Upper lobe of right lung (tissue), 1 donor: Measurements from ENCODE around the gene ZBTB45. TPM values are rescaled to one million over a fixed set of nuclear protein-coding genes. Genes with fewer than 3 reads are reported as not detected.

Source experiments
- ATAC-seq: fragments of 200-7000 bp; cut with Tn5 transposase; one replicate; pipeline ENCODE4 v1.9.1; 2020; ENCODE audit warnings: mild to moderate bottlenecking, moderate library complexity
- DNase-seq: peaks from one replicate; pipeline ENCODE4 v3.0.0-alpha.2; 2020
- H3K27ac ChIP-seq: fragments of 200-600 bp; one replicate; pipeline ENCODE4 v1.8.0; 2022
- H3K27me3 ChIP-seq: fragments of 200-600 bp; one replicate; pipeline ENCODE4 v1.8.0; 2022; ENCODE audit warnings: mild to moderate bottlenecking
- H3K36me3 ChIP-seq: fragments of 200-600 bp; one replicate; pipeline ENCODE4 v1.8.0; 2022
- H3K4me1 ChIP-seq: fragments of 200-600 bp; one replicate; pipeline ENCODE4 v1.8.0; 2022
- H3K4me3 ChIP-seq: fragments of 200-600 bp; one replicate; pipeline ENCODE4 v1.8.0; 2022; ENCODE audit warnings: mild to moderate bottlenecking
- H3K9me3 ChIP-seq: fragments of 200-600 bp; one replicate; pipeline ENCODE4 v1.8.0; 2022
- CTCF ChIP-seq: fragments of 200-600 bp; IDR thresholded peaks from one replicate; pipeline ENCODE4 v1.8.0; 2022; ENCODE audit warnings: antibody characterized with exemption
- intact Hi-C: fragments of 100-400 bp; cut with DNase I; formaldehyde crosslinking; loops from one replicate; pipeline ENCODE4 v1.11.0; 2022
- total RNA-seq: library from RNA; stranded (reverse); fragmentation: NEBNext Ultra II Directional; extraction: Animal tissue kit (Norgen Biotek cat#: 25700); gene quantifications from one replicate; pipeline ENCODE4 v1.2.1, GENCODE V29; 2021
- donor health status: DM: no; HTN: yes; CAD: no; lungs with severe emphysema.

The ZBTB45 gene
- total RNA-seq, 1 donor from 2014 or later: 14.1 TPM

- no peak overlapping the region for H3K4me3 ChIP-seq
- no peak for ATAC-seq
- H3K36me3 ChIP-seq: no peaks in the 10 kb centered on the region
- no peaks in the 10 kb centered on the region for H3K9me3 ChIP-seq
- H3K27me3 ChIP-seq: peaks cover 14% of the 10 kb centered on the region
- peaks cover 11% of the 10 kb centered on the region for H3K4me1 ChIP-seq
- H3K27ac ChIP-seq: no peak overlapping the region
- no peak for TF ChIP-seq CTCF
- intact Hi-C loops: no loop called here
- DNase-seq: no peak
Measured at GRCh38 chr19:58535857-58536256, 16.2 kb upstream of the ZBTB45 start.

GRCh38 chr19:58531034-58531840, 11.6 kb upstream of the ZBTB45 start:
- no peak for ATAC-seq
- intact Hi-C loops: no loop called here
- no peak overlapping the region for H3K4me3 ChIP-seq
- no peaks in the 10 kb centered on the region for H3K4me1 ChIP-seq
- H3K27me3 ChIP-seq: no peaks in the 10 kb centered on the region
- no peaks in the 10 kb centered on the region for H3K36me3 ChIP-seq
- no peak for TF ChIP-seq CTCF
- DNase-seq: no peak
- no peaks in the 10 kb centered on the region for H3K9me3 ChIP-seq
- no peak overlapping the region for H3K27ac ChIP-seq

- DNase-seq: no peak
- intact Hi-C loops: no loop called here
- Histone ChIP-seq H3K27ac (no peak overlapping the region), H3K4me3 (no peak overlapping the region), H3K27me3 (no peaks in the 10 kb centered on the region), H3K36me3 (no peaks in the 10 kb centered on the region), H3K9me3 (no peaks in the 10 kb centered on the region), H3K4me1 (no peaks in the 10 kb centered on the region)
- ATAC-seq: no peak
- TF ChIP-seq CTCF: no peak
Measured at GRCh38 chr19:58529405-58529804, 9.8 kb upstream of the ZBTB45 start.

GRCh38 chr19:58522709-58523108, 3.1 kb upstream of the ZBTB45 start:
- H3K9me3 ChIP-seq: no peaks in the 10 kb centered on the region
- H3K4me3 ChIP-seq: no peak overlapping the region
- H3K36me3 ChIP-seq: no peaks in the 10 kb centered on the region
- intact Hi-C loops: no loop called here
- ATAC-seq: no peak
- DNase-seq: no peak
- H3K27me3 ChIP-seq: no peaks in the 10 kb centered on the region
- peaks cover 15% of the 10 kb centered on the region for H3K4me1 ChIP-seq
- H3K27ac ChIP-seq: no peak overlapping the region
- no peak for TF ChIP-seq CTCF

- H3K4me1 ChIP-seq: peaks cover 15% of the 10 kb centered on the region
- DNase-seq: no peak
- no peaks in the 10 kb centered on the region for H3K27me3 ChIP-seq
- H3K36me3 ChIP-seq: peaks cover 8% of the 10 kb centered on the region
- intact Hi-C loops: no loop called here
- TF ChIP-seq CTCF: no peak
- ATAC-seq: no peak
- H3K4me3 ChIP-seq: no peak overlapping the region
- no peak overlapping the region for H3K27ac ChIP-seq
- no peaks in the 10 kb centered on the region for H3K9me3 ChIP-seq
Measured at GRCh38 chr19:58521651-58522050, 2.0 kb upstream of the ZBTB45 start.

- Histone ChIP-seq H3K27me3 (no peaks in the 10 kb centered on the region), H3K27ac (peak overlapping the region; percentile 91), H3K36me3 (peaks cover 20% of the 10 kb centered on the region), H3K4me1 (peaks cover 15% of the 10 kb centered on the region), H3K9me3 (no peaks in the 10 kb centered on the region), H3K4me3 (peak overlapping the region; percentile 71)
- no peak for TF ChIP-seq CTCF
- ATAC-seq (no peak), DNase-seq (no peak)
- intact Hi-C loops: no loop called here
Measured at GRCh38 chr19:58520257-58520599, 618 bp upstream of the ZBTB45 start.
